Amygdala (tissue), 56 donors: ENCODE results near the gene DUSP12.
"Not testable (repeated sequence)": the region's sequence is repeated elsewhere in the genome, so short reads cannot be mapped to it uniquely, and the experiment has no call there.

Source experiments
- DNase-seq, 56 donors: peaks; one replicate each; lab custom pipeline; 2025; lab: John Stamatoyannopoulos, UW

Gene DUSP12, protein sequence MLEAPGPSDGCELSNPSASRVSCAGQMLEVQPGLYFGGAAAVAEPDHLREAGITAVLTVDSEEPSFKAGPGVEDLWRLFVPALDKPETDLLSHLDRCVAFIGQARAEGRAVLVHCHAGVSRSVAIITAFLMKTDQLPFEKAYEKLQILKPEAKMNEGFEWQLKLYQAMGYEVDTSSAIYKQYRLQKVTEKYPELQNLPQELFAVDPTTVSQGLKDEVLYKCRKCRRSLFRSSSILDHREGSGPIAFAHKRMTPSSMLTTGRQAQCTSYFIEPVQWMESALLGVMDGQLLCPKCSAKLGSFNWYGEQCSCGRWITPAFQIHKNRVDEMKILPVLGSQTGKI

DNA sequence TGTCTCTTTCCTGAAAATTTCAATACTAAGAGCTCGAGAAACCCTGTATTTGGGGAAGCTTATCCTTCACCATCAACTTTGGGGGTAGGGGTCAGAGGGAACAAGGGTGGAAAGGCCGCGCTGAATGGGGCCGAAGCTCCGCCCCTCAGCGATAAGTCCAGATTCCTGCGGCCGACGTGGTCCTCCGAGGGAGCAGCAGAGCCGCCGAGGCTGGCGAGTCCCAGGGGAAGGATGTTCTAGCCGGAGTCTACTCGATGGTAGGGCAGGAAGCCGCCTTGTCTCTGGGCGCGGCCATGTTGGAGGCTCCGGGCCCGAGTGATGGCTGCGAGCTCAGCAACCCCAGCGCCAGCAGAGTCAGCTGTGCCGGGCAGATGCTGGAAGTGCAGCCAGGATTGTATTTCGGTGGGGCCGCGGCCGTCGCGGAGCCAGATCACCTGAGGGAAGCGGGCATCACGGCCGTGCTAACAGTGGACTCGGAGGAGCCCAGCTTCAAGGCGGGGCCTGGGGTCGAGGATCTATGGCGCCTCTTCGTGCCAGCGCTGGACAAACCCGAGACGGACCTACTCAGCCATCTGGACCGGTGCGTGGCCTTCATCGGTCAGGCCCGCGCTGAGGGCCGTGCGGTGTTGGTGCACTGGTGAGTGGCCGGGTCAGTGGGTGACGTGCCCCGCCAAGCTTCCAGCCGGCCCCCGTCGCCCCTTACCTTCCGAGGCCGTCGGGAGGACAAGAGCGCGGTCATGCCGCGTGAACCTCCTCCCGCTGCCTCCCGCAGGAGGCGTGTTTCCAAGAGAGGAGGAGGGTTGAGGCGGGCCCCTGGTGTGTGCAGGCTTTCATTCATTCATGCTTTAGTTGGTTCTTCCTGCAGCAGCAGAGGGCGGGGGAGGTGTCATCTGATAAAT, at the start of gene DUSP12:
Gene DUSP12 (plus strand): TSS at position 278 of the 899 bp plus-strand sequence. CDS start 16 bp downstream, at position 294.
- peak; percentile 26 to 94 (median 87) for DNase-seq

DNA sequence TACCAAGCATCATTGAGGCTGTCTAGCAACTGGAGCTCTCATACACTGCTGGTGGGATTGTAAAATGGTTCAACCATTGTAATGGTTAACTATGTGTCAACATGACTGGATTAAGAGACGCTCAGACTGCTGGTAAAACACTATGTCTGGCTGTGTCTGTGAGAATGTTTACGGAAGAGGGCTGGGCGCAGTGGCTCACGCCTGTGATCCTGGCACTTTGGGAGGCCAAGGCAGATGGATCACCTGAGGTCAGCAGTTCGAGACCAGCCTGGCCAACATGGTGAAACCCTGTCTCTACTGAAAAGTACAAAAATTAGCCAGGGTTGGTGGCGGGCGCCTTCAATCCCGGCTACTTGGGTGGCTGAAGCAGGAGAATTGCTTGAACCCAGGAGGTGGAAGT, 47.3 kb upstream of the DUSP12 start:
- DNase-seq: no peak

DNA sequence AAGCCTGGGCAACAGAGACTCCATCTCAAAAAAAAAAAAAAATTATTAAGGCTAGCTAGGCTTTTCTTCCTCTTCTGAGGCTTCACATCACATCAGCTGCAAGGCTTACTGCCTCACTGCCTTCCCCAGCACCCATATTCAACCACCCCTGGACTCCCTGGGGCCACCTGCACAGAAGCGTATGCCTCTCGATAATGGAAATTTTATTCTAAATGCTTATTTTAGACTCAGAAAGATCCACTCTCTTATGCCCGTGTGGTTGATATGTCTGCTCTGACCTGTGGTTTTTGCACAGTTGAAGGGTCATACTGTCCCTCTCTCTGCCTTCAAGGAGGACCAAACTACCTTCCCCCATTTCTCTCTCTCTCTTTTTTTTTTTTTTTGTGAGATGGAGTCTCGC, 44.0 kb upstream of the DUSP12 start:
- no peak for DNase-seq

DNA sequence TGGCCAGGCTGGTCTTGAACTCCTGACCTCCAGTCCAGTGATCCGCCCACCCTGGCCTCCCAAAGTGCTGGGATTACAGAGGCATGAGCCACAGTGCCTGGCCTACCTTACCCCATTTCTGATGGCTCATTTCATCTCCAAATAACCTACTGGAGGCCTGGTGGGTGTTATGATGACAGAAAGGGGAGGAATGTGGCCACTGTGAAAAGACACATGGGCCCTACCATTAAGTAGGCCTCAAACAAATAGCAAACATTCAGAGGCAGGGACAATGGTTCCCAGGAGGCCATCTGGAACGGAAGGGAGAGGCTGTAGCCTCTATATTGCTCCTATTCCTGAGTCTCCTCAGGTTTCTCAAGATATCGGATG, 43.5 kb upstream of the DUSP12 start:
- DNase-seq: no peak

DNA sequence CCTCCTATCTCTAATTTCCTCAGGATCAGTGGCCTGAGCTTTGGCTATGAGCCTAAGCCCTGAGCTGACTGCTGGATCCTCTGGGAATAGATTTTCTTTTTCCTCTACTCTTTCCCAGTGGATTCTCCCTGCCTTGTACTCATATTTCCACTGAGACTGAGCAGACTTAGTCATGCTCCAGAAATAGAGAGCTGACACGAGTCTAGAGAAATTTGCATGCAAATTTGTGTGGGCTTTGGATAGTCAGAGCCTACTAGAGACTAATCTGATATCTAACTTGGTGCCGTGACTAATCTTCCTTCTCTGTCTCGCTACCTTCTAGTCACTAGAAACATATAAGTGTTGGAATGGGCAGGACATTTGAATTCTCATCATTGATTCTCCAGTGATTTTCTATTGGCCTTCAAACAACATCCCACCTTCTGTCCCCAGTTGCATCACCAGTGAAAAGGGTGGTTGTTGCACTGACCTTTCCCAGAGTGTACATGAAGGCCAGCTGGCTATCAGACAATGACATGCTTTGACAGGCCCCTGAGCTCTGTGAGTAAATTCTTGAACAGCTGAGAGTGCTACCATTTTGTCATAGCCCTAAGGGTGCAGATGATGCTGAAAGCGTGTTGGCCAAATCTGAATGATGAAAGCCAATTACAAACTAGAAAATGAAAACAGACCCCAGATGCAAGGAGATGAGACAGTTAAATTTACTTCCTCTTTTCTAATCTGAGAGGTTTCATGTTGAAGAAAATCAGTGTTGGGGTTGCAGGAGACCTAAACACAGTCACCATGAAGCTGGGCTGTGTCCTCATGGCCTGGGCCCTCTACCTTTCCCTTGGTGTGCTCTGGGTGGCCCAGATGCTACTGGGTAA, 42.9 kb upstream of the DUSP12 start, which contains the start of gene FCRLA:
Gene FCRLA (plus strand): TSS at position 748 of the 866 bp plus-strand sequence. CDS start 36 bp downstream, at position 784.
- DNase-seq: peak in 13 of 56 donors; percentile 2 to 56 (median 14)

DNA sequence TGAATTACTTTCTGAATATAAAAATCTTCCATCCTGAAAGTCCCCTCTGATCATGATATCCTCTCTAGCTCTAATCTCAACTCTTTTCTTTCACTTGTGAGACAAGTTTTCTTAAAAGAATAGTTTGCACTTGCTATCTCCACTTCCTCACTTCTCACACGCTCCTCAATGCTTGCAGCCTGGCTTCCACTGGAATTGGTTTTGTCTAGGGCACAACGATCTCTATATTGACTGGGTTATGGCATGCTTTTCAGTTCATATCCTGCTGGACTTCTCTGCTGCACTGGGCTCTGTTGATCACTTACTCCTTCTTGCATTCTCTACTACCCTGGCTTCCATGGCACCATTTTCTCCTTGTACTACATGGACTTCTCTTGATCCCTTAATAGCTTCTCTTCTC, 42.1 kb upstream of the DUSP12 start:
- DNase-seq: no peak

DNA sequence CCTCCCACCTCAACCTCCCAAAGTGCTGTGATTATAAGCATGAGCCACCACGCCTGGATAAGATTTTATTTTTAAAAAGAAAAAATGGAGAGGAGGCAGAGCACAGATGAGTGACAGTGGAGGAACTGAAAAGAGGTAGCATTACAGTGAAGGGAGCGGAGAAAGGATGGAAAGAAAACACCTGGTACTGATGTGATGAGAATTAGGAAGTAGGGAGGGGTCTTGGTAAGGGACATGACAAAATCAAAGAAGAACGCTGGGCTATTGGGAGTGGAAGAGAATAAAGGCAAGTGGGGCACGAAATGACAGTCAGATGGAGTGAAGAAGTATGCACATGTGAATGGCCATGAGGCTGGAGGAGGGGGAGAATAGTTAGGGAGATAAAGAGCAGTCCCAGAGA, 40.2 kb upstream of the DUSP12 start:
- DNase-seq: no peak

DNA sequence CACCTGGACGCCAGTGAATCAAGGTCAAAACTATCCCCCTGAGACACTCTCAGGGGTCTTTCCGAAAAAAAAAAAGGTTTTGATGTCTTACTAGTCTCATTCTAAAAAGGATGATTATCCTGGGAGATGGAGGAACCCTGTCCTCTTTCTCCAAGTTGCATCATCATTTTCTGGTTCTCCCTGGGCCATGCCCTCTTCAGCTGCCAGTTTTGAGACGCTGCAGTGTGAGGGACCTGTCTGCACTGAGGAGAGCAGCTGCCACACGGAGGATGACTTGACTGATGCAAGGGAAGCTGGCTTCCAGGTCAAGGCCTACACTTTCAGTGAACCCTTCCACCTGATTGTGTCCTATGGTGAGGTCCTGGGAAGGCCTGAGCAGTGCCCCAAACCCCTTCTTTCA, 39.0 kb upstream of the DUSP12 start:
- no peak for DNase-seq

DNA sequence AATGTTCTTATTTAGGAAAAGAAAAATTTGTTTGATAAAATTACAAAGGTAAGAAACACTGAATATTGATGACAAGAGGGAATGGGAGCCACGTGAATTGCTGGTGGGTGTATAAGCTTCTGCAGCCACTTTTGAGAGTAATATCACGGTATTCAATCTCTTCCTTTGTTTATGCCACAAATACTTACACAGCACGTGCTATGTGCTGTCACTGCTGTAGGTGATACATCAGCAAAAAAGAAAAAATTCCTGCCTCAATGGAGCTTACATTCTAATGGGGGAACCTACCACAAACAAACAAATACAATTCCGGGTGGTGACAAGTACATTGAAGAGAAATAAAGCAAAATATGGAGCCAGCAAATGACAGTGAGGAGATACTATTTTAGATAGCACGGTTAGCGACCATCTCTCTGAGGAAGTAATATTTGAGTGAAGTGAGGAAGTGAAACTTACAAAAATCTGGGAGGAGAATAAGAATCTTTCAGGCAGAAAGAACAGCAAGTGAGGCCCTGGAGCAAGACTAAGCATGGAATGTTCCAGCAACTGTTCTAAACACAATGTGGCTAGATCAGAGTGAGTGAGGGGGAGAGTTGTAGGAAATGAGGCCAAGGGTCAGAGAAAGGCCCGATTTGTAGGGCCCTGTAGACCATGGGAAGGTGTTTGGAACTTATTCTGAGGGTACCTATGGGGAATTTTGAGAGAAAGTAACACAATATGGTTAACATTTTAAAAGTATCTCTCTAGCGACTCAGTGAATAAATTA, 30.8 kb upstream of the DUSP12 start:
- no peak for DNase-seq

DNA sequence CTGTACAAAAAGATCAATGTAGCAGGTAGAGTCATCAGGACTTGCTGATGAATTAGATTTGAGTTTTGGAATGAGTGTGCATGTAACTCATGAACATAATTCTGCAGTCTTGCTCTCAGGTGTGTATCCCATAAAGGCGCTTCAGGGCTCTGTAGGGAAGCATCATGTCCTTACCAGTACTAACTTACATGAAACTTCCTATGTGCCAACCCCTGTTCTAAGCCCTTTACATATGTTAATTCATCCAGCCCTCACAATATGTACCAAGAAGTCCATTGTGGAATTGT, 30.3 kb upstream of the DUSP12 start:
- no peak for DNase-seq

DNA sequence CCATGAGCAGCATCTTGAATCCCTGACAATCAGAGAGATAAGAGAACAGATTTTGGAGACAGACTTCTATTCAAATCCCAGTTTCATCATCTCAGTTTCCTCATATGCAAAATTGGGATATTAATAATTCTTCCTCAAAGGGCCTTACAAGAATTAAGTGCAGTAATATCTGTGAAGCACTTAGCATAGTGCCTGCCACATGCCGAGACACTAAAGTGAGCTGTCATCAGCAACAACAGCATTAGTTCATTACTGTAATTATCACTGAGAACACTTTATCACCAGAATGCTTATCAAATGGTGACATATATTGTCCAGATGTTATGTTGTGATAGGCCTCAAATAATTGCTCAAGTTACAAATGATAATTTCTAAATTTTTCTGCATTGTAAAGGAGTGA, 29.2 kb upstream of the DUSP12 start:
- DNase-seq: no peak

DNA sequence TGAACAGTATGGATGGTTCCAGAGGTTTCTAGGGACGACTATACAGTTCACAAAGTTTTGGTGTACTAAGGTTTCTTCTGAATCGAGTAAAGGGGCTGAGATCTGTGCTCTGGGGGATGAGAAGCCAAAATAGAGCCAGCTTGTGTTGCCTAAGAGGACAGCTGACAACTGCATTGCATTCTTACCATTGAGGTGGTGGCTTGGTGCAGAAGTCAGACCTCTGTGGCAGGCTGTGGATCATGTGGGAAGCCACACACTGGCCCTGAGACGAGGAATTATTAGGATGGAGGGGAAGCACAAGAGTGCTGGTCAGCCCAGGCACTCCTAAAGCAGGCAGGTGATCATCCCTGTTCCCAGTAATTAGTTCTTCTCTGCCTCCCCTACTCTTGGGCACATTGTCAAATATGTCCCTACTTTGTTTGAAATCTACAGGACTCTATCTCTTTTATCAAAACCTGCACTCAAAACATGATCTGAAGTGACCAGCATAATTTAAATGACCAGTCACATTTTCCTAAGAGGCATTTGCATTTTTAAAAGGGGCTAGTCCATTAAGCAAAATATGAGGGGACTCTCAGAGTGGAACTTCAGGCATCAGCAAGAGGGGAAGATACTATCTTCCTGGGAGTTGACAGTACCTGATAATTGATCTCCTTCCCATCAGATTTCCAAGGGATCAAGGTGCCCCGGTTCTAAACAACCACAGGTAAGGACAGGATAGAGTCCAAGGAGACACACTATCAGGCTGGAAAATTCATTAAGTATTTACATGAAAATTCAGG, 28.4 kb upstream of the DUSP12 start, which contains the start of gene FCRLB:
Gene FCRLB (plus strand): TSS at position 589 of the 782 bp plus-strand sequence. CDS start 1,129 bp downstream, outside the sequence.
- no peak for DNase-seq

DNA sequence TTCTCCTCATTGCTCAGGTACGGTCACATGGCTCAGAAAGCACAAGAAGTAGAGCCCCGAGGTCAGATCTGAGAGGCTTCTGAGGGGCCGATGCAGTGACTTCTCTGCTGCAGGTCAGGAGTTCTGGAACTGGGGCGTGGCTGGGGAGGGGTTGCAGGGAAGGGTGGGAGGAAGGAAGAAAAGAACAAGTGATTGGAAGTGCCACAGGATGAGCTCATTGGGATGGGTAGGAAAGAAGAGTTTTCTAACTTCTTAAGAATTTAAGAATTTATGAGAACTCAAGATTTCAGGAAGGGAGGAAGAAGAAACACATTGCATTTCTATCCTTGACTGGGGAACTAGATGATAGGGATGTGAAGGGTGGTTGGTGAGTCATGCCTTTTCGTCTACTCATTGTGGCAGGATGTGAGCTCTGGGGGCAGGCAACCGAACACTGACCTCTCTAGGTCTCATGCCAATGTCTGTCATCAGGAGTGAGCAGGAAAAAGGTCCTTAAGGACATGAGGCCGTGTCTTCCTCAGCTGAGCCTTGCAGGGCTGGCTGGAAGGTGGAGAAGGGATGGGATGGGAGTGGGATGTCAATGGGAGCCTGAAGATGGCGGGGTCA, 27.7 kb upstream of the DUSP12 start:
- DNase-seq: no peak

DNA sequence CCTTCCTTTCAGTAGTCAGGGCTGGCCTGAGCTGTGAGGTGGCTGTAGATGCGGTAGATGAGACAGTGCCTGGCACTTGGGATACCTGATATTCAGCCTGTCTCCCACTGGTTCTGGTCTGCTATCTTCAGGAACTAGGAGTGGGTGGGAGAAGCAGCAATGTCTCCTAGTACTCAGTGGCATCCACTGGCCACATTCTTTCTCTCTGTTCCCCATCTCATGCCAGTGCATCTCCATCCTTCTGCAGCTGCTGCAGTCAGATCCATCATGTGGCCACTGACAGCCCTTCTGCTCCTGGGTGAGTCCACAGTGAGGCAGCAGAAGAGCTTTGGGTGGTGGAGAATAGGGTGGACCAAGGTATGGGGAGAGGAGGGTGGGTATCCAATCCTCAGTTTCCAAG, 27.2 kb upstream of the DUSP12 start:
- DNase-seq: no peak

DNA sequence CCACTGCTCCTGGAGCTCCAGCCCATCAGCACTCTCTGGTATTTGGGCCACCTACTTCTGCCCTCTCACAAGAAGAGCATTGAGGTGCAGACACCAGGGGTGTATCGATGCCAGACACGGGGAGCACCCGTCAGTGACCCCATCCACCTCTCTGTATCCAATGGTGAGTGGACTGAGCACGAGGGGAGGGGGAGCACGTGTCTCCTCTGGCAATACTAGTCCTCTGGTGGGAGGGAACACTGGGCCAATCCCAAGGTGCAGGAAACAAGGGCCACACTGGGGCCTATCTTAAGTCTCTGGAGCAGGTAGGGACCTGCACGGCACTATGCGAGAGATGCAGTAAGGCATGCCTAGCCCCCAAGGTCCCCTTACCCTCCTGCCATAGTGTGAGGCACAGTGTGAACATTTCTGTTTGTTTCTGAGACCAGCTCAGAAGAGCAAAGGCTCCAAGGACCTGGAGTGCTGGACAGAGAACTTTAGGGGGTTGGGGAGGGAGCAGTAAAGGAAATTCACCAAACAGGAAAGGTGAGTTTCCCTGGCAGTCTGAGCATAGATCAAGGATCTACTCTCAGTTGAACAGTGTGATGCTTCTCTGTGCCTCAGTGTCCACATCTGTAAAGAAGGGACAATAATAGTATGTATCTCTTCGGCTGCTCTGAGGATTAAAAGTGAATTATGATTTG, 26.0 kb upstream of the DUSP12 start:
- DNase-seq: no peak

DNA sequence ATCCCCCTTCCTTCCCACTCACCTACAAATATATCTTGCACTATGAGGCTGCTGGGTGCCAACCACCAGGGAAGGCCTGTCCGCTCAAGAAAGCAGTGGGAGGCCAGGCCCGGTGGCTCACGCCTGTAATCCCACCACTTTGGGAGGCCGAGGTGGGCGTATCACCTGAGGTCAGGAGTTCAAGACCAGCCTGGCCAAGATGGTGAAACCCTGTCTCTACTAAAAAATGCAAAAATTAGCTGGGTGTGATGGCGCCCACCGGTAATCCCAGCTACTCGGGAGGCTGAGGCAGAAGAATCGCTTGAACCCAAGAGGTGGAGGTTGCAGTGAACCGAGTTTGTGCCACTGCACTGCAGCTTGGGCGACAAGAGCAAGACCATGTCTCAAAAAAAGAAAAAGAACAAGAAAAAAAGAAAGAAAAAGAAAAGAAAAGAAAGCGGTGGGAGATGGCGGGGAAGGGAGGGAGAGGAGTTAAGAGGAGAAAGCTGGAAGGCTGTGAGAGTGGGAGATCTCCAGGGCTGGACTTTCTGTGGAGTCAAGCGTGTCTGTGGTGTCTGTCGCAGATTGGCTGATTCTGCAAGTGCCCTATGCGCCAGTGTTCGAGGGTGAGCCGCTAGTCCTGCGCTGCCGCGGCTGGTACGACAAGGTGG, 24.2 kb upstream of the DUSP12 start:
- not testable (repeated sequence) for DNase-seq

DNA sequence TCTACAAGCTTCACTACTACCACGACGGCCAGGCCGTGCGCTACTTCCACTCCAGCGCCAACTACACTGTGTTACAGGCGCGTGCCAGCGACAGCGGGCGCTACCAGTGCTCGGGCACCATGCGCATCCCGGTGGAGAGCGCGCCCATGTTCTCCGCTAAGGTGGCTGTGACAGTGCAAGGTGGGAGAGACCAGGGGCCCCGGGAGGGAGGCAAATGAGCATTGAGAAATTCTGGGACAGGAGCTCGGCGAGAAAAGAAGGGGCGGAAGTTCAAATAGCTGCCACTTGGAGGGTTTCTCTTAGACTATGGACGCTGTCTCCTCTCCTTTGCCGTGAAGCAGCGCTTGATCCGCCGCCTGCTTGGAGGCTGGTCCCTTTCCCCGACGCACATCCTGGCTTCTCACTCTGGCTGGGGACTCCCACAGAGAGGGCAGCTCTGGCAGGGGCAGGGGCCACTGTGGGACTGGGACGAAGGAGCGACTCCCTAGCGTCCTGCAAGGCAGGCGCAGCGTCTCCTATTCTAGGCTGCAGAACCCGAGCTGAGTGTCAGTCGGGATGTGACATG, 23.6 kb upstream of the DUSP12 start:
- peak in 36 of 56 donors; percentile 8 to 68 (median 40) for DNase-seq
